NCI-H187 treated with DMSO at 0.1 percent for 48 hours (cell line): ENCODE data around the gene RBMY1F.
"Not testable (repeated sequence)": the region's sequence is repeated elsewhere in the genome, so short reads cannot be mapped to it uniquely, and the experiment has no call there.

ENCODE experiments used
- DNase-seq: peaks from one replicate; lab custom pipeline; 2025; lab: John Stamatoyannopoulos, UW

Gene RBMY1F

GRCh38 chrY:22182823-22183222 is at the start of gene RBMY1F:
TSS of gene RBMY1F (minus strand) at chrY:22182923. CDS start at chrY:22180969, 1,954 bp downstream.
- not testable (repeated sequence) for DNase-seq

DNA sequence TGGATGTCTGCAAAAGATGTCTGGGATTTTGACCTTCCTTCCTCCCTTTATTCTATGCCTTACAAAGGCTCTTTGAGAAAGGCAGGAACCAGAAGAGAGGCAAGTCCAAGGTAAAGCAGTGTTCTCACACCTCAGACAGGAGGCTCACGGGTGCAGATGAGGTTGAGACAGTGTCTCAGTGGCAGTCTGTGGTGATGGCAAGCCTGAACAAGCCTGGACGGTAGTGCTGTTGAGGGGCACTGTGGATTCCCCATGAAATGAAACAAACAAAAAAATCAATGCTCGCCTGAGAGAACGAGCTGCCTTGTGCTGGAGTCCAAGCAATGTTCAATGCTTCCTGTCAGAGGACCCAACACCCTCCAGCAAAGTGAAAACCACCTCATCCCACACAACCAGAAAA is 31.6 kb downstream of the RBMY1F start:
- not testable (repeated sequence) for DNase-seq

DNA sequence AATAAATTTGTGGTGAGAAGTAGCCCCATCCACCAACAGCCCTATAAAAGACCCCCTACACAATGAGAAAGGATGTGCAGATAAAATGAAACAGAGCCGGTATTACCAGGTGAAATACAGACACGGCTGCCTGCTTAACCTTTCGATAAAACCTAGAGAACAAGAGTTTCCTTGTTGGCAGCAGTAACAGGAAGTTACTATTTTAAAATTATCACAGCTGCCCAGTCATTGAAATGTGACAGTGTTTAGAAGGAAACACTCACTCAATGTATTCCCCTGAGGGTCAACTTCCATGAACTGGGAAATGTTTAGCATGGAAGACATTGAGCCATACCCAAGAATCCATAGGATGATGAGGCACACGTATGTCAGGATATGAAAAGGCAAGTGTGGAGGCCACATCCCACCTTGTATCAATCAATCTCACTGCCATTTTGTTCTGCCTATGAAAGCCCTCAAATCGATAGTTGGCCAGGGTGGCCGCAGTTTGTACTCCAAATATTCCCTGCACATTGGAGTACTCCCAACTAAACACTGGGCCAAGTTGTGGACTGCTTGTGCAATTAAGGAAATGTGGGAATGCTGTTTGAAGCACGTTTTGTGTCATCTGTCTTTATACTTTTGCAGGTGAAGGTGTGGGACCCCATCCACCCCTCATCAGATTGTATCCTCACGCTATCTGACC is 41.6 kb downstream of the RBMY1F start:
- not testable (repeated sequence) for DNase-seq

DNA sequence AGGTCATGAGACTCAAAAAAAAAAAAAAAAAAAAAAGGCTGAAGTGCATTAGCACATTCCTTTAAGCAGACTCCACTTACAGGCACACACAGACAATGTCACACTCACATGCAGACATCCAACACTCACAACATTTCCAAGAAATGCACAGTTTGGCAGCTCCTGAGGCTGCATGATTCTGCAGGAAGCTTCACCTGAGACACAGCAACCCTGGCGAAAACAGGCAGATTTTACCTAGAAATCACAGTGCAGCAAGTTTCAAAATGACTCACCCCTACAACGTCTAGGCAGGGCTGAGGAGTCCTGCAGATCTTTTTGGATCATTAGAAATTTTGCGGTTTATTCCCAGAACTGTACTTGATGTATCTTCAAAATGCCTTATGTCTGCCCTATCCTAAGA is 48.0 kb downstream of the RBMY1F start:
- DNase-seq = not testable (repeated sequence)

GRCh38 chrY:22130494-22130893 is 52.2 kb downstream of the RBMY1F start:
- DNase-seq = not testable (repeated sequence)
